ENCODE measurements around the gene LIN7C.
"Not testable (repeated sequence)": the region's sequence is repeated elsewhere in the genome, so short reads cannot be mapped to it uniquely, and the experiment has no call there.

LIN7C gene

DNA sequence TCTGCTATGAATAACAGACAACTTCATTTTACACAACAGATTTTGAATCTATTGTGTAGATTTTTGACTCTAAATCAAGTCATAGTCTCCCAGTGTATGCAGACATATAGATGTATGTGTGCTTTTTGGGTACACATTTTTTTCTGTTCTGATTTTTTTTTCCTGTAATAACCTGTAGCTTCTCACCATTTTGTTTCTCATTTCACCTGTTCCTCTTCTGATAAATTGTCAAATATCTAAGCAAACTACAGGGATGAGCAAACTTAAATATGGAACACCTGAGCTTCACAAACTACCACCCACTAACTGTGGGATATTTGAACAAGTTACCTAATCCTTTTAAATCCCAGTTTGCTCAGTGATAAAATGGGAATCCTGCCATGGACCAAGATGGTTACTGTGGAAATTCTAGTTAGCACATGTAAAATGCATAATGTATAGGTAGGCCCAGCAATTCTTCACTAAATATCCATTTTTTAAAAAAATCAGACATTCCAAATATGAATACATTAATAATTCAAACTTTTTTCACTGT, 49.7 kb downstream of the LIN7C start:
- Mint-ChIP-seq H3K27ac (no peak overlapping the region), H3K36me3 (ENCODE audit: low read depth) (no peaks in the 10 kb centered on the region), H3K9me3 (no peaks in the 10 kb centered on the region), H3K27me3 (ENCODE audit: low read depth) (no peaks in the 10 kb centered on the region), H3K4me1 (ENCODE audit: low read depth) (no peaks in the 10 kb centered on the region), H3K4me3 (no peak overlapping the region)
- no peak for DNase-seq (ENCODE audit: low spot score)

DNA sequence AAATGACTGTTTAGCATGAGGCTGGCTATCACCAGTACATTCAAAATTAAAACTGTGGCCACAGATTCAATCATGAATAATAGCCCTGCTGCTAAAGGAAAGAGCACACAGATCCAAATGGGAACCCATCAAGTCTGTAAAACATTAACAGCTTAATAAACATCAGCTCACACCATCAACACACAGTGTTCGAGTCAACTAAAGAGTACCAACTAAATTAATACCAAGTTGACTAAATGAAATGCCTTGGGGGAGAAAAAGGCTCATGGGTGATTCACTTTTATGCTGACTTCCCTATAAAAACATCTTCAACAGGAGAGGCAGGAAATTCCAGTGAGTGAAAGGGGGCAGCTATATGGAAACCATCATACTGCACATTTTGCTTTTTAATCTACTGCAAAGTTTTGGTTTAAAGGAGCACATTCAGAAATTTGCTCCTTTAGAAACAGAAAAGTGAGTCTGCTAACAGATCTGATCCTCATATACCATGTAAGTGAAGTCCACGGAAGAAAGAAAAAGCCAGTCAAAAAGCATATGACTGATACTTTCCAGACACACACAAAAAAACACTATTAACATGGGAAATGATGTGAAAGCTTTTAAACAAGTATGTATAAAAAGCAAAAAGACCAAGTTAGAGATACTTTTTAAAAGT, 50.3 kb downstream of the LIN7C start:
- Mint-ChIP-seq H3K4me1 (ENCODE audit: low read depth) (no peaks in the 10 kb centered on the region), H3K36me3 (ENCODE audit: low read depth) (no peaks in the 10 kb centered on the region), H3K27me3 (ENCODE audit: low read depth) (no peaks in the 10 kb centered on the region), H3K9me3 (no peaks in the 10 kb centered on the region), H3K4me3 (no peak overlapping the region), H3K27ac (no peak overlapping the region)
- no peak for DNase-seq (ENCODE audit: low spot score)

DNA sequence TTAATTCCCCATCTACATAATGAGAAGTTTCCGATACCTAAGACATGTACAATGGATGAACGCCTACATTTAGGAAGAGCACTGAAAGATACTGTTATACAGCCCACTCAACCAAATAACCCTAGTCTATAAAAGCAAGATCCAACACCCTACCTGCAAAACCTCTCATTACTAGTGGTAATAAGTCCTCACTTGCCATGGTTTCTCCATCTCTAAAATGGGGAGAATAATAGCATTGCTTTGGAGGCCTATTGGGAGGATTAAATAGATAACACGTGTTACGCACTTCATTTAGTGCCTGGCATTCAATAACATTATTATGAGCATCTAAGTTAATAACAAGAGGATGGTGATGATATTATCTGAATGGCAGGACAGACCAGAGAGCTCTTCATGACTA, 50.9 kb downstream of the LIN7C start:
- Mint-ChIP-seq H3K36me3 (ENCODE audit: low read depth) (no peaks in the 10 kb centered on the region), H3K27me3 (ENCODE audit: low read depth) (no peaks in the 10 kb centered on the region), H3K27ac (no peak overlapping the region), H3K9me3 (no peaks in the 10 kb centered on the region), H3K4me1 (ENCODE audit: low read depth) (no peaks in the 10 kb centered on the region), H3K4me3 (no peak overlapping the region)
- DNase-seq (ENCODE audit: low spot score), result no peak

DNA sequence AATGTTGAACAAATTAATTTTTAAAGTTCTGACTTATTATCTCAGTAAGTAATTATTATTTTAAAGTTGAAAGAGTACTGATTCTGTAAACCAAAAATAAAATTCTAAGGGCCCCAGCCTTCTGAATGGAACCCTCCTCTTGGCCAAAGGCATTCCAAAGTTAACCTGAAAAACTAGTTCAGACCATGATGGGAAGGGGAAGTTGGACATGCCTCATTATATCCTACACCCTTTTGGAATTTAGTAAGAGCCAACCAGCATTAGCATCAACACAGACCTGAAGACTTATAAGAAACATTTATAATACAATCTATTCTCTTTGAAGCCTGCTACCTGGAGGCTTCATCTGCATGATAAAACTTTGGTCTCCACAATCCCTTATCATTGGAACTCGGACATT, 52.9 kb downstream of the LIN7C start:
- Mint-ChIP-seq H3K27me3 (ENCODE audit: low read depth) (peaks cover 2% of the 10 kb centered on the region), H3K27ac (no peak overlapping the region), H3K4me1 (ENCODE audit: low read depth) (no peaks in the 10 kb centered on the region), H3K9me3 (no peaks in the 10 kb centered on the region), H3K36me3 (ENCODE audit: low read depth) (no peaks in the 10 kb centered on the region), H3K4me3 (no peak overlapping the region)
- no peak for DNase-seq (ENCODE audit: low spot score)

DNA sequence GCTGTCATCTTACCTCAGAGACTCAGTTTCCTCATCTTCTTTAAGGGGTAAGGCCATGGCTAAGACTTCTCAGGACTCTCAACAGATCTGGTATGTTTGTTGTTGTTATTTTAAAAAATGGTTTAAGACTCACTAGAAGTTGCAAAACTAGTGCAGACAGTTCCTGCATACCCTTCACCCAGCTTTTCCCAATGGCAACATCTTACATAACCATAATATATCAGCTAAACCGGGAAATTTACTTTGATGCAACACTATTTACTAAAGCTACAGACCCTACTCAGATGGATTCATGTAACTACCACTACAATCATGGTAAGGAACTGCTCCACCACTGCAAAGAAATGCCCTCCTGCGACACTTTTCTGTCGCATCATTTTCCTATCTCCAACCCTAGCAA, 54.4 kb downstream of the LIN7C start:
- H3K4me1 Mint-ChIP-seq (ENCODE audit: low read depth), result no peaks in the 10 kb centered on the region
- no peaks in the 10 kb centered on the region for H3K36me3 Mint-ChIP-seq (ENCODE audit: low read depth)
- no peak overlapping the region for H3K4me3 Mint-ChIP-seq
- H3K27ac Mint-ChIP-seq, result no peak overlapping the region
- DNase-seq (ENCODE audit: low spot score), result no peak
- peaks cover 2% of the 10 kb centered on the region for H3K27me3 Mint-ChIP-seq (ENCODE audit: low read depth)
- no peaks in the 10 kb centered on the region for H3K9me3 Mint-ChIP-seq

DNA sequence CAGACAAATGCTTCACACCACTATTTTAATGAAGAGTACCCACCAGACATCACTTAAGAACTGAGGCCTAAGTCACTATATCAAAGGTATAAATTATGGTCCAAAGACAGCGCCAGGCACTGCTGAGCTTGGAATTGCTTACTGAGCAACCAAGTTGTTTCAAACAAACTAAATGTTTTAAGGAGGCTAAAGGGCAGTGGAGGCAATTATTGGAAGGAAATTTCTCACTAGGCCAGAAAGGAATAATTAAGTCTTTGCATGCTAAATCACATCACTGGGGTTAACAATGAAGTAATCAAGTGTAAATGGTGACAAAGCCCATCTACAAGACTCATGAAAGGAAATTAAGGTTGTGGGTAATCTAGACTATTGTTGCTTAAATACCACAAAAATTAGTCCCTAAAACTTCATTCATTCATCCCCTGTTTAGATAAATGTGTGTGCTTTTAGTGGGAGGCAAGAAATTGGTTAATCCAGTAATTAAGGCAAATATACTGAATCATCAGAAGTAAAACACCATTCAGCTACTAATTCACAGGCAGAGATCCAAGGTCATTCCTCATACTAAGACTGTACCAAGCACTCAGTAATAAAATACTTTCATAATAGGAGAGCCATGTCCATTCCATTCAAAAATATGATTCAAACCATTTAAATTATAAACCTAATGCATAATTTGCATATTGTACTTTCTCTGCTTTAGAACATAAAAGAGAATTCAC, 55.2 kb downstream of the LIN7C start:
- Mint-ChIP-seq H3K9me3 (no peaks in the 10 kb centered on the region), H3K27ac (no peak overlapping the region), H3K4me3 (no peak overlapping the region), H3K36me3 (ENCODE audit: low read depth) (no peaks in the 10 kb centered on the region), H3K4me1 (ENCODE audit: low read depth) (no peaks in the 10 kb centered on the region), H3K27me3 (ENCODE audit: low read depth) (peaks cover 2% of the 10 kb centered on the region)
- no peak for DNase-seq (ENCODE audit: low spot score)

DNA sequence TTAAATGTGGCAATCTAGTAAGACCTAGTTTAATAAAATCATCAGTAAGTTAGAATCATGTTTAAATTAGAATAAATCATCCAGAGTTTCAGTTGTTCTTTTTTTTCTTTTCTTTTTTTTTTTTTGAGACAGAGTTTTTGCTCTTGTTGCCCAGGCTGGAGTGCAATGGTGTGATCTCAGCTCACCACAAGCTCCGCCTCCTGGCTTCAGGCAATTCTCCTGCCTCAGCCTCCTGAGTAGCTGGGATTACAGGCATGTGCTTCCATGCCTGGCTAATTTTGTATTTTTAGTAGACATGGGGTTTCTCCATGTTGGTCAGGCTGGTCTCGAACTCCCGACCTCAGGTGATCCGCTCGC, 58.4 kb downstream of the LIN7C start:
- DNase-seq (ENCODE audit: low spot score); H3K27me3 Mint-ChIP-seq (ENCODE audit: low read depth); H3K36me3 Mint-ChIP-seq (ENCODE audit: low read depth); H3K4me1 Mint-ChIP-seq (ENCODE audit: low read depth); H3K4me3 Mint-ChIP-seq; H3K9me3 Mint-ChIP-seq; H3K27ac Mint-ChIP-seq: not testable (repeated sequence)

DNA sequence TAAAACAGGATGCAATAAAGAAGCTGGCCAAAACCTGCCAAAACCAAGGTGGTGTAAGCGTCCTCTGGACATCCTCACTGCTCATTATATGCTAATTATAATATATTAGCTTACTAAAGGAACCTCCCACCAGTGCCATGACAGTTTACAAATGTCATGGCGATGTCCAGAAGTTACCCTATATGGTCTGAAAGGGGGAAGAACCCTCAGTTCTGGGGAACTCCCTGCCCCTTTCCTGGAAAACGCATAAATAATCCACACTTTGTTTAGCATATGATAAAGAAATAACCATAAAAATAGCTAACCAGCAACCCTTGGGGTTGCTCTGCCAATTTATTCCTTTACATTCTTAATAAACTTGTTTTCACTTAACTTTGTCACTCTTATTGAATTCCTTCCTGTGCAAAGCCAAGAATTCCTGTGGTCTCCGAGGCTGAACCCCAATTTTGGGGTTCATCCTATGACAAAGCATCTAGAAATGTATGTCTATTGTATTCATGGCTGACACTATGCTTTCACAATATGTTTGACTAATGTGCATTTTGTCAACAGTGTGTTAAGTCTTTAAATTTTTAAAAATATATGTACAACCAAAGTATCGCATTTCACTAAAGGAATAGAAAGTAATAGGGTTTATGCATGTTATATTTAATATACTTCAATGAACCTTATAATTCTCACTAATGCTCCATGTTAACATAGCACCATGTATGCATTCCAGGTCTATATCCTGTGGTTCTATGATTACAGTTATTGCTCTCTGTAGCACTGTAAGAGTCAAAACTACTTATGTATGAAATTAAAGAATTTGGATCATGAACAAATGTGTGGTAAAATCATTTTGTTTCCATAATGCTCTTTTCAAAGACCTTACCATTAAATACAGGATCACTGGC, 59.0 kb downstream of the LIN7C start:
- no peaks in the 10 kb centered on the region for H3K4me1 Mint-ChIP-seq (ENCODE audit: low read depth)
- no peak for DNase-seq (ENCODE audit: low spot score)
- no peak overlapping the region for H3K27ac Mint-ChIP-seq
- H3K9me3 Mint-ChIP-seq, result no peaks in the 10 kb centered on the region
- H3K4me3 Mint-ChIP-seq, result no peak overlapping the region
- H3K36me3 Mint-ChIP-seq (ENCODE audit: low read depth), result no peaks in the 10 kb centered on the region
- H3K27me3 Mint-ChIP-seq (ENCODE audit: low read depth), result peaks cover 2% of the 10 kb centered on the region

DNA sequence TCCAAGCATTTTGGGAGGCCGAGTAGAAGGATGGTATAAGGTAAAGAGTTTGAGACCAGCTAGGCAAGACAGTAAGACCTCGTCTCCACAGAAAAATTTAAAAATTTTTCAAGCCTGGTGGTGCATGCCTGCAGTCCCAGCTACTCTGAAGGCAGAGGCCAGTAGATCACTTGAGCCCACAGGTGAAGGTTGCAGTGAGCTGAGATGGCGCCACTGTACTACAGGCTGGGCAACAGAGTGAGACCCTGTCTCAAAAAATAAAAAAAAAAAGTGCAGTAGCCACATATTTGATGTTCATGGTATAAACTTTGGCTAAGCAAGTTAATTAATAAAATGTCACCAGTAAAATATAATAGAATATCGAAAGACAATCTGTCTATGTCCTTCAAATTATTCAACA, 60.9 kb downstream of the LIN7C start:
- H3K4me3 Mint-ChIP-seq, result no peak overlapping the region
- DNase-seq (ENCODE audit: low spot score), result no peak
- H3K9me3 Mint-ChIP-seq, result no peaks in the 10 kb centered on the region
- no peaks in the 10 kb centered on the region for H3K36me3 Mint-ChIP-seq (ENCODE audit: low read depth)
- H3K27me3 Mint-ChIP-seq (ENCODE audit: low read depth), result peaks cover 2% of the 10 kb centered on the region
- no peaks in the 10 kb centered on the region for H3K4me1 Mint-ChIP-seq (ENCODE audit: low read depth)
- H3K27ac Mint-ChIP-seq, result no peak overlapping the region

DNA sequence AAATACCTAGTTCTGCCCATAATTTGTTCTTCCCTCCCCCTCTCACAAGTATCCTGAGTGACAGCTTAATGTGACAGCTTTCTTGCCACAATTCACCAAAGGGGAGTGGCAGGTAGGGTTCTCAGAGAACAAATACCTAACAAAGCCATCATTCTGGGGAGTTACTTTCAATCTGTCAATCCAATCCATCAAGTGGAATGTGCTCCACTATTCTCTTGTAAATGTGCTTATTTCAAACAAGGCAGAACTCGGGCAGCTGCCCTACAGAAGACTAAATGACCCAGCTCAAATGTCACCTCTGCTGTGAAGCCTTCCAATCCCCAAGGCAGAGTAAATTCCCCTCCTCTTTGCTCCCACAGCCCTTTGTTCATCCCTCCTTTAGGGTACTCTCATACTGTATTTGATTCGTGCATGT, 61.8 kb downstream of the LIN7C start:
- Mint-ChIP-seq H3K27ac (no peak overlapping the region), H3K4me3 (no peak overlapping the region), H3K4me1 (ENCODE audit: low read depth) (no peaks in the 10 kb centered on the region), H3K36me3 (ENCODE audit: low read depth) (no peaks in the 10 kb centered on the region), H3K9me3 (no peaks in the 10 kb centered on the region), H3K27me3 (ENCODE audit: low read depth) (no peaks in the 10 kb centered on the region)
- DNase-seq (ENCODE audit: low spot score), result no peak
